GM21367 (cell line): ENCODE results near the gene F2.
"Not testable (repeated sequence)": the region's sequence is repeated elsewhere in the genome, so short reads cannot be mapped to it uniquely, and the experiment has no call there.

Experiments used
- ATAC-seq: cut with Tn5 transposase; IDR thresholded peaks from one replicate; pipeline ENCODE4 v1.9.1; 2021; ENCODE audit not compliant: unreplicated experiment

Gene F2

GRCh38 chr11:46719048-46719542, at the start of gene F2:
F2 (plus strand) TSS chr11:46719213; CDS start chr11:46719236, 23 bp downstream.
- ATAC-seq = no peak

- ATAC-seq = no peak
Observed at GRCh38 chr11:46669711-46670139, 49.3 kb upstream of the F2 start.

GRCh38 chr11:46670521-46670920, 48.5 kb upstream of the F2 start:
- not testable (repeated sequence) for ATAC-seq

DNA sequence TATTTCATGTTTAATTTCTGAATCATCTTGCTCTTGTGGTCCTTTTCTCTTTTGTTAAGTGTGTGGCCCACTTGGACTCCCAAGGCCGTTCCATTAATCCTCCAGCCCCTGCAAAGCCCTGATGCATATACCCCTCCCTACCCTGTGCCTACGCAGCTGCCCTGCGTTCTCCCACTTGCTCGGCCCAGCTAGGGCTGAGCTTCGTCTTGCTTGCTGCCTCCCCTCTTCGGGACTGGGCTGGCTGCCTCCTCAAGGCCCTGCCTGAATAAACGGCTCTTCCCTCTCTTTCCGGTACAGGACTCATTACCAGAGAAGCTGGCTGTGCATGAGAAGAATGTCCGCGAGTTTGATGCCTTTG, 47.1 kb upstream of the F2 start:
- ATAC-seq = no peak

- ATAC-seq = no peak
Observed at GRCh38 chr11:46672381-46672839, 46.6 kb upstream of the F2 start.

DNA sequence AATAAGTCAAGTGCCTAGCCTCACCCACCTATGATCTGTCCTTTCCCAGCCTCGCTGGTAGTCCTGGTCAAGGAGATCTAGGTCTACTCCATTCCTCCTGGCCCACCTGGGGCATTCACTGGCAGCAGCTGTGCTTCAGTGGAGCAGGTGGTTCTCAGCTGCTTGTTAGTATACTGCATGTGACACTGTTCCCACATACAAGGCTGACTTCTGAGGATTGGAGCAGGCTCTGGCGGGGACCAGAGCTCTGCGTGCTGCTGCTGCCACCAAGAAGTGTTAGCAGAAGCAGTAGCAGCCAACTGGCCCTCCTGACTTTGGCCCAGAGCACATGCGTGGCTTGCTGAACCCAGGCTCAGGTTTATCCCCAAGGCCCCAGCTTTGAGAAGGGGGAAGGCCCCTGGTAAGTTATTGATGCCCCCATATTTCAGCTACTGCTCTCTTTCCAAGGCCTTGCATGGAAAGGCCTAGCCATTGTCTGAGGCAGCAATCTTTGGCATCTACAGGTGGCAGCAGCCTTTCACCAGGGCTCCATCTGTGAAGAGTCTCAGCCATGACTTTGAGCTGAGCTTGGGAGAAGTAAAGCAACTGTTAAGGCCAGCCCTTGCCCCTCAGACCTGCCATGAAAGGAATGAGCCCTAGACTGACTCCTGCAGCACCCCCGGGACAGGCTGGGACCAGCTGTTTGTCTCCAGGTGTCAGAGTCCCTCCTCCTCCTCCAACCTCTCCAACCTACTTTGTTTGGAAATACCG, 45.1 kb upstream of the F2 start:
- ATAC-seq = no peak

- no peak for ATAC-seq
Observed at GRCh38 chr11:46674463-46675287, 44.3 kb upstream of the F2 start.

DNA sequence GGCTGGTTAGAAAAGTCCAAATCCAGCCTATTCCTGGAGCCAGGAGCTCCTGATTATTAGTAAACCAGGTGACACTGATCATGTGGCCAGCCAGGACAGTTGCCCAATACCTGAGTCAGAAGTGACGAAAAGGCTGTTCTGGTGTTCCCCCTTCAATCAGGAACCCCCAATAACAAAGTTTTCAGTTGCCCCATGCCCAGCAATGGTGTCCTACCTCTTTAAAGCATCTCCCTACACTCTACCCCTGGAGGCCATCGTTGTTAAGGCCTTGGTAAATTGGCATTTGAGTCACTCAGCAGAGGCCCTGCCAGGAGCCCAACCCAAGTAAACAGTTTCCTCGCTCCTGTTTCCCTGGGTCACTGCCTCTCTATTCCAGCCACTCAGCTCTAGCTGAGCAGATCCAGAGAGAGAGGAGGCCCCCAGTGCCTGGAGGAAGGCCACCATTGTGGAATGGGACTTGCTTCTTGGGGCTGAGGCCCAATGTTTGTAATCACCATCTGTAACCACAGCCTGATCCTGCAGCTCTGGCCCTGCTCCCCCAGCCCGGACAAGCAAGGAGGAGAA, 43.6 kb upstream of the F2 start:
- no peak for ATAC-seq

DNA sequence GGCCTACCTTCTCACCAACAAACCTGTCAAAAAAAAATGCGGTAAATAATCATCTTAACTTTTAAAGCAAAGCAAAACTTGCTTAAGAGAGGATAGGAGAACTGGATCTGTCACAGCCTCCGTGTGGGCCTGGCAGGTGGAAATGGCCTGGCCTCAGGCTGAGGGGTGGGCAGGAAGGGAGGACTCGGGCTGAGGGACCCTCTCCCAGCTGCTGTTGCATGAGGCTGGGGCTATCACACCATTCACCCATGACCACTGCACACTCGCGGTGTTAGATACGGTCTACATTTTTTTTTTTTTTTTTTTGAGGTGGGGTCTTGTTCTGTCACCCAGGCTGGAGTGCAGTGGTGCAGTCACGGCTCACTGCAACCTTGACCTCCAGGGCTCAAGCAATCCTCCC, 43.1 kb upstream of the F2 start:
- no peak for ATAC-seq

DNA sequence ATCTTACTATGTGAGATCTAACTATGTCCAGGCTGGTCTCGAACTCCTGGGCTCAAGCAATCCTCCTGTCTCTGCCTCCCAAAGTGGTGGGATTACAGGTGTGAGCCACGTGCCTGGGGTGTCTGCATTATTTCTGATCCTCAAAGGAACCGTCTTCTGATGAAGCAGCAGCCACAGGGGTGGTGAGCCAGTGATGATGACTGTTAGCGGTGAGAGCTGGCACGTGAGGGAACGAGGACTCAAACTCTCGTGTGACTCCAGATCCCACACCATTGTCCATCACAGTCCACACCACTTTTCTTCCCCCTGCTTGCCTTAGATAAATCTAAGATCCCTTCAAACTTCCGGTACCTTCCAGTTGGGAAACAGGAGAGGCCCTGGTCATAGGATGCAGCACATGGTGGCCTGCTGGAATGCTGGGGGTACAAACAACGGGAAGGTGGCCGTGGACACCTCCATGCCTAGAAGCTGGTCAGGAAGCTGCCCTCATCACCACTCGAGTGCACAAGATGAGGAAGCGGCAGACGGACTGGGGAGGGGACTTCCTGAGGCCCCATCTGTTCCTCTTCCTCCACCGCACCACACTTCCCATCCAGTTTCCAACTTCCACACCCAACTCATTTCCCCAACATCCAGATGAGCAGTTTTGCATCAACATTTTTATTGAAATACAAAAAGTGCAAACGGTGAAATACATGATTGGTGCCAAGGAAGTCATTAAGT, 42.4 kb upstream of the F2 start:
- no peak for ATAC-seq

GRCh38 chr11:46677169-46677568, 41.8 kb upstream of the F2 start:
- no peak for ATAC-seq

- no peak for ATAC-seq
Observed at GRCh38 chr11:46677991-46678740, 40.8 kb upstream of the F2 start.

GRCh38 chr11:46678741-46679130, 40.3 kb upstream of the F2 start:
- no peak for ATAC-seq

GRCh38 chr11:46679241-46680163, 39.5 kb upstream of the F2 start:
- ATAC-seq = no peak

DNA sequence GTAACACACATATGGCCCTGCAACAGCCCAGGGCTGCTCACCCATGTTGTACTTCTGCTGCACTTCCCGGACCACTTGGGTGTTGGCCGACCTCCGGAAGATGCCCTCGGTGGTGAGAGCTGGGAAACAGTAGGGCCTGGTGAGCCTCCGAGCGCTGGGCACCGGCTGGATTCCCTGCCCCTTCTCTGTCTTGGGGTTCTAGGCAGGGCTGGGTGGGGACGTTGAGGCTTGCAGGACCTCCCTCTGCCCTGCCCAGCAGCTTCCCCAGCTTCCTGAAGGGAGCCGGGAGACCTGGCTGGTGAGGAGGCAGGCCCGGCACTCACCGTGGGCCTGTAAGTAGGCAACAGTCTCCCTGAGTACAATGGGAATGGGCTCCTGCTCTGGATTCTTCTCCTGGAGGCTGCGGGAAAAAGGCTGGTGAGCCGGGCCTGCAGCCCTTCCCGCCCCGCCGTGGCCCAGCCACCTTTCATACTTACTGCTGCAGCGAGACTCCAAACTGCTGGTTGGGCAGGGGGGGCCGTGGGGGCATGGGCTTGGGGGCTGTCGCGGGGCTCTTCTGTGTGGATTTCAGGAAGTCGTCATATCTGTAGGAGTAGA, 38.8 kb upstream of the F2 start:
- no peak for ATAC-seq

DNA sequence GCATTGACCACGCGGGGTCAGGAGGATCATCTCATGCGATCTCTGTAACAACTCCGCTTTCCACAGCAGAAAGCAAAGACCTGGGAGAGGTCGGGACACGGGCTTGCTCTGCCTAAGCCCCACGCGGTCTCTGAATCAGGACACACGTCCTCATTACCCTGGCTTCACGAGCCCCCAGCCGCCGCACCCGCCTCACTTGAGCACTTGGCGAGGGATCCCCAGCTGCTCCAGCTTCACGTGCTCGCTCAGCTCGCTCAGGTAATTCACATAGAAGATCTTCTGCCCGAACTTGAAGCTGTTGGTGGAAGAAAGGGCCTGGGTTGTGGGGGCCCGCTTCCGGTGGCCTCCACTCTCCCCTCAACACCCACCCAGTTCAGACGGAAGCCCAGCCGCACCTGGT, 38.2 kb upstream of the F2 start:
- ATAC-seq = no peak

GRCh38 chr11:46681814-46682213, 37.2 kb upstream of the F2 start:
- ATAC-seq = no peak

DNA sequence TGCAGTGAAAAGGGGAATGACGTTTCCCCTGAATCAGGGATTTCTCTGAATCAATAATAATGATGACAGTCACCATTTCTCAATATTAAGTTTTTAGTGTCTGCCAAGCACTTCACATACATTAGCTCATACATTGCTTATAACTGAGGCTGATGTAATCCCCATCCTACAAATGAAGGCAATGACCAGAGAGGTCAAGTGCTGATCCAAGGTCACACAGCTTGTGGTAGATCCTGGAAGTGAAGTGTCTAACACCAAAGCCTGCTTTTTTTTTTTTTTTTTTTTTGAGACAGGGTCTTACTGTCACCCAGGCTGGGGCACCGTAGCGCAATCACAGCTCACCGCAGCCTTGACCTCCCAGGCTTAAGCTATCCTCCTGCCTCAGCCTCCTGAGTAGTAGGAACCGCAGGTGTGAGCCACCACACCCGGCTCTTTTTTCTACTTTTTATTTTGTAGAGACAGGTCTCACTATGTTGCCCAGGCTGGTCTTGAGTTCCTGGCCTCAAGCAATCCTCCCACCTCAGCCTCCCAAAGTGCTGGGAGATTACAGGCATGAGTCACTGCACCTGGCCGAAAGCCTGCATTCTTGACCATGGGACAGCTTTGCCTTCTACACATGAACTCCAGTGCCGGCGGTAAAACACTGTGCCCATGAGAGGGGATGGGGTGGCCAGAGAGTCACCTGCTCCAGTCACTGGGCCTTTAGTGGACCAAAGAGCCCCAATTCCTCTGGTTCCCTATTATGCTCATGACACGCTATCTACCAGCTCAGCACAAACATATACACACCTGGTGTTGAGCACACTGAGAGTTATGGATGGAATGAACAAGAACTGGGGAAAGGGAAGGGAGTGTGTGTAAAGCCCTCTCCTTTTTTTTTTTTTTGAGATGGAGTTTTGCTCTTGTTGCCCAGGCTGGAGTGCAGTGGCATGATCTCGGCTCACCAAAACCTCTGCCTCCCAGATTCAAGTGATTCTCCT, 36.0 kb upstream of the F2 start:
- ATAC-seq = no peak
